MCF 10A (cell line): ENCODE data around the gene RGS3. TPM values are rescaled to one million over a fixed set of nuclear protein-coding genes. Genes with fewer than 3 reads are reported as not detected.

Experiments
- BruUV-seq: library from RNA; stranded (reverse); fragments of 400-500 nt; replicated peaks from 2 replicates; lab custom pipeline; 2021; lab: Mats Ljungman, UMichigan
- CTCF ChIA-PET: fragments of 300-600 bp; sonication (Branson Sonifier 250); formaldehyde crosslinking; extraction: SDS; loops from one replicate; lab custom pipeline; 2021; ENCODE audit warnings: antibody characterized with exemption, inconsistent platforms; lab: Yijun Ruan, JAX
- POLR2A ChIA-PET: fragments of 300-600, 350-650 bp; sonication (Branson Sonifier 250); formaldehyde crosslinking; extraction: SDS; loops from one replicate; lab custom pipeline; 2020; ENCODE audit warnings: antibody characterized with exemption, inconsistent platforms; lab: Yijun Ruan, JAX
- DNase-seq: peaks from one replicate; pipeline ENCODE4 v3.0.0-alpha.2; 2018; ENCODE audit not compliant: unreplicated experiment
- H3K27ac Mint-ChIP-seq: one replicate; pipeline ENCODE4 v1.8.0; 2022; ENCODE audit warnings: mild to moderate bottlenecking, low read depth, mixed read lengths; ENCODE audit not compliant: unreplicated experiment
- H3K27me3 Mint-ChIP-seq: one replicate; pipeline ENCODE4 v1.8.0; 2022; ENCODE audit warnings: mixed read lengths; ENCODE audit not compliant: insufficient read depth, unreplicated experiment
- H3K36me3 Mint-ChIP-seq: one replicate; pipeline ENCODE4 v1.8.0; 2022; ENCODE audit warnings: mild to moderate bottlenecking, moderate library complexity, mixed read lengths; ENCODE audit not compliant: insufficient read depth, unreplicated experiment
- H3K4me1 Mint-ChIP-seq: one replicate; pipeline ENCODE4 v1.8.0; 2022; ENCODE audit warnings: mixed read lengths; ENCODE audit not compliant: insufficient read depth, unreplicated experiment
- H3K4me3 Mint-ChIP-seq: one replicate; pipeline ENCODE4 v1.8.0; 2022; ENCODE audit warnings: mild to moderate bottlenecking, moderate library complexity, mixed read lengths; ENCODE audit not compliant: unreplicated experiment
- H3K9me3 Mint-ChIP-seq: one replicate; pipeline ENCODE4 v1.8.0; 2022; ENCODE audit warnings: mixed read lengths; ENCODE audit not compliant: unreplicated experiment
- intact Hi-C: fragments of 100-400 bp; cut with micrococcal nuclease; formaldehyde crosslinking; loops from 2 replicates; pipeline ENCODE4 v1.14.1; 2022
- total RNA-seq: library from RNA; stranded (reverse); gene quantifications from 2 replicates; pipeline ENCODE4 v1.2.3, GENCODE V29; 2022
- TF ChIP-seq, protein P1 (sequence below): fragments of 200-600 bp; IDR thresholded peaks from one replicate; pipeline ENCODE4 v1.8.0; 2022; ENCODE audit warnings: antibody characterized with exemption, mild to moderate bottlenecking; ENCODE audit not compliant: unreplicated experiment

RGS3 gene
- total RNA-seq, 1 experiment from 2014 or later = 32.1 TPM

DNA sequence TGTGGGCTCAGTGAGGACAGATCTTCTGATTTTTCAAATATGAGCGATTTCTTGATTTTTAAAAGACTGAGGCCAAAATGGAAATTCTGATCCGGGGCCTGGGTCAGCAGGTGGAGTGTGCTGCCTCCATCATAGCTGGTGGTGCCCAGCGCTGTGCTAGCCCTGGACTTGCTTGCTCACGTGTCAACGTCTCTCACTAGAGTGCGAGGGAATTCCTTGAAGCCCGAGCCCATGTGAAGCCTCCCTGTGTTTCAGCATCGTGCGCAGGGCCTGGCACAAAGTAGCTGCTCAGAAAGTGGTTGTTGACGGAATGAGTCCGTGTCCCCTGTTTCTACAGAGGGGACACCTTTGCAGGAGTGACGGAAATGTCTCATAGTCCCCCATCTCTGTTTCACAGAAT is 50.5 kb downstream of the RGS3 start:
- Mint-ChIP-seq H3K27ac (no peak overlapping the region), H3K9me3 (no peaks in the 10 kb centered on the region), H3K27me3 (no peaks in the 10 kb centered on the region), H3K36me3 (no peaks in the 10 kb centered on the region), H3K4me1 (no peaks in the 10 kb centered on the region), H3K4me3 (no peak overlapping the region)
- POLR2A ChIA-PET = no interaction called here
- TF ChIP-seq, protein P1, sequence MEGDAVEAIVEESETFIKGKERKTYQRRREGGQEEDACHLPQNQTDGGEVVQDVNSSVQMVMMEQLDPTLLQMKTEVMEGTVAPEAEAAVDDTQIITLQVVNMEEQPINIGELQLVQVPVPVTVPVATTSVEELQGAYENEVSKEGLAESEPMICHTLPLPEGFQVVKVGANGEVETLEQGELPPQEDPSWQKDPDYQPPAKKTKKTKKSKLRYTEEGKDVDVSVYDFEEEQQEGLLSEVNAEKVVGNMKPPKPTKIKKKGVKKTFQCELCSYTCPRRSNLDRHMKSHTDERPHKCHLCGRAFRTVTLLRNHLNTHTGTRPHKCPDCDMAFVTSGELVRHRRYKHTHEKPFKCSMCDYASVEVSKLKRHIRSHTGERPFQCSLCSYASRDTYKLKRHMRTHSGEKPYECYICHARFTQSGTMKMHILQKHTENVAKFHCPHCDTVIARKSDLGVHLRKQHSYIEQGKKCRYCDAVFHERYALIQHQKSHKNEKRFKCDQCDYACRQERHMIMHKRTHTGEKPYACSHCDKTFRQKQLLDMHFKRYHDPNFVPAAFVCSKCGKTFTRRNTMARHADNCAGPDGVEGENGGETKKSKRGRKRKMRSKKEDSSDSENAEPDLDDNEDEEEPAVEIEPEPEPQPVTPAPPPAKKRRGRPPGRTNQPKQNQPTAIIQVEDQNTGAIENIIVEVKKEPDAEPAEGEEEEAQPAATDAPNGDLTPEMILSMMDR = no peak
- no TSS peak for BruUV-seq
- DNase-seq = no peak
- CTCF ChIA-PET = interaction anchor here (0.6 to 0.7 kb wide), 2 partner anchors 83 to 126 kb away, joined by 3 read pairs; no protein-coding TSS in a partner anchor
- intact Hi-C loops = no loop called here

DNA sequence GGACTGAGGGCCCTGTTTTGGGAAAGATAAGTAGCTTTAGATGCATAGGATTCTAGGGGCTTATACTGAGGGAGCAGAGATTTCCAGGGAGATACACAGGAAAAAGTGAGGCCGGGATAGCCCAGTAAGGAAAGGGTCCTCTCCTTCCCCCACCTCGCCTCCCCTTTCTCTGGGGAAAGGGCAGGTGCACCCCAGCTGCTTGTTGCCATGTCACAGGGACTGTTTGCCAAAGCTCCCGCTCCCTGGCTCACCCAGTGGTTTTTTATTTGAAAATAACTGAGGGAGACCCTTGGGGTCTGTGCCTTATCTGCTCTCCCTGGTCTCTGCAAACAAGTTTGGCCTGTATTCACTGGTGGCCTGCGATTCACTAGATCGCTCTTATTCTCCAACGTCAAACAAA is 51.2 kb downstream of the RGS3 start:
- no peaks in the 10 kb centered on the region for H3K27me3 Mint-ChIP-seq
- CTCF ChIA-PET = interaction anchor here (0.6 to 1.2 kb wide), 4 partner anchors 9 to 516 kb away, joined by 3 to 5 read pairs (median 4); no protein-coding TSS in a partner anchor
- intact Hi-C loops = no loop called here
- no peaks in the 10 kb centered on the region for H3K36me3 Mint-ChIP-seq
- no peaks in the 10 kb centered on the region for H3K9me3 Mint-ChIP-seq
- no peaks in the 10 kb centered on the region for H3K4me1 Mint-ChIP-seq
- no peak overlapping the region for H3K27ac Mint-ChIP-seq
- POLR2A ChIA-PET = interaction anchor here (0.6 kb wide), 1 partner anchor 27 kb away, joined by 3 read pairs; no protein-coding TSS in a partner anchor
- no peak for DNase-seq
- no TSS peak for BruUV-seq
- H3K4me3 Mint-ChIP-seq = no peak overlapping the region
- TF ChIP-seq, protein P1 = no peak

DNA sequence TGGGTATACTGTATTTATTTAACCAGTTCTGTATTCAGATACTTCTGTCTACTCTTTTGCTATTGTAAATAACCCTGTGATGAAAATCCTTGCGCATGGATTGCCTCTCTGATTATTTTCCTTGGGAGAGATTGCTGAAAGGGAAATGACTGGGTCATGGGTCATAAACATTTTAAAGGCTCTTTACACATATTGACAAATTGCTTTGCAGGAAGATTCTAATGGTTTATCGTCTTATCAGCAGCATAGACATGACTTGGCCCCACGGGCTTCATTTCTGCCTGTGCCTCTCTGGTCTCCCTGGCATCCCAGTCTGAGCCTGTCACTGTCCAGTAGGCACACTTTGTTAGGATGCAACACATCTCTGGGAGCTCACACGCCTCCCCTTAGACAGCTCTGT is 52.3 kb downstream of the RGS3 start:
- intact Hi-C loops = no loop called here
- POLR2A ChIA-PET = no interaction called here
- DNase-seq = no peak
- CTCF ChIA-PET = no interaction called here
- H3K9me3 Mint-ChIP-seq = no peaks in the 10 kb centered on the region
- no peak overlapping the region for H3K27ac Mint-ChIP-seq
- H3K27me3 Mint-ChIP-seq = no peaks in the 10 kb centered on the region
- H3K36me3 Mint-ChIP-seq = no peaks in the 10 kb centered on the region
- no TSS peak for BruUV-seq
- H3K4me1 Mint-ChIP-seq = no peaks in the 10 kb centered on the region
- TF ChIP-seq, protein P1 = no peak
- H3K4me3 Mint-ChIP-seq = no peak overlapping the region

DNA sequence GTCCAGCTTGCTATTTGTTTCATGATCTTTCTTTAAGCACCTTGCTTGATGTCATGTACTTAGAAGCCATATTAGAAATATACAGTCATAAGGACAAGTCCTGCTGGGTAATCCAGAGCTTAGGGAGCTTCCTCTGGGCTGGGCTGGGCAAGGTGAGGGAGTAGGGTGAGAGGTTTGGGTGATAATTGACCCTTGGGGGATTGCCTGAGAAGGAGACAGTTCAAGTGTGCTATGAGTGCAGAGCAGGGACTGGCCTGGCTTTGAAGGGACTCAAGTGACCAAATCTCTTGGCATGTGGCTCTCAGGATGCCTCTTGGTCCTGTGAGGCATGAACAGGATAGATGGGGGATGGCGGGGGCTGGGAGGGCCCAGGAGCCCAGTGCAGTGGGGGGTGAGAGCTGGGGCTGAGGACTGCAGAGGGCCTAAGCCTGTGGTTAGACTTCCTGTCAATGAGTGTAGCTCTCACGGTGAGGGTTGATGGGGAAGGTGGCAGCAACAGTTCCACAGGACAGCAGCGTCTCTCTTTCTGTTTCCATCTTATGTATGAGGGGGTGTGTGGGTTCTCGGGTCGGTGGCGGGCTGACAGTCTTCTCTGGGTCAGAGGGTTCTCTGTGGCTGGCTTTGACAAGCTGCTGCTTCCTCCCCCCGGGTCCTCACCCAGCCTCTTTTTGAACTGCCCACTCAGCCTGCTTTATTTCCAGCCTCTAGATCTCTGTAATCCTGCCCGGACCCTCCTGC is 53.5 kb downstream of the RGS3 start:
- no peaks in the 10 kb centered on the region for H3K4me1 Mint-ChIP-seq
- no peak overlapping the region for H3K4me3 Mint-ChIP-seq
- TF ChIP-seq, protein P1 = no peak
- intact Hi-C loops = no loop called here
- no peaks in the 10 kb centered on the region for H3K36me3 Mint-ChIP-seq
- H3K27ac Mint-ChIP-seq = no peak overlapping the region
- ChIA-PET CTCF (interaction anchor here (1.3 kb wide), 1 partner anchor 62 kb away, joined by 3 read pairs; no protein-coding TSS in a partner anchor), POLR2A (no interaction called here)
- H3K9me3 Mint-ChIP-seq = no peaks in the 10 kb centered on the region
- DNase-seq = no peak
- no TSS peak for BruUV-seq
- no peaks in the 10 kb centered on the region for H3K27me3 Mint-ChIP-seq
